Prostate gland (tissue), 2 donors: ENCODE results near the gene GRID1. TPM values are rescaled to one million over a fixed set of nuclear protein-coding genes. Genes with fewer than 3 reads are reported as not detected.

Source experiments
- DNase-seq: peaks from one replicate; pipeline ENCODE4 v3.0.0-alpha.2; 2019; ENCODE audit warnings: low spot score
- H3K27ac ChIP-seq, 2 donors: fragments of 200-600 bp; sonication (generic); 2 replicates each; pipeline ENCODE4 v1.5.1; 2017 to 2019
- H3K27me3 ChIP-seq: fragments of 200-600 bp; sonication (generic); replicated peaks from 2 replicates; pipeline ENCODE4 v1.5.1; 2019; ENCODE audit not compliant: insufficient read depth
- H3K36me3 ChIP-seq, 2 donors: fragments of 200-600 bp; sonication (generic); 1 replicate in 1 of 2; 2 replicates in 1 of 2; pipeline versions ENCODE4 v1.5.1 to v1.8.1; 2017 to 2019
- H3K4me1 ChIP-seq: fragments of 200-600 bp; sonication (generic); replicated peaks from 2 replicates; pipeline ENCODE4 v1.5.1; 2019
- H3K4me3 ChIP-seq, 2 donors: fragments of 200-600 bp; sonication (generic); 2 replicates each; pipeline ENCODE4 v1.5.1; 2017 to 2019
- H3K9me3 ChIP-seq: fragments of 200-600 bp; sonication (generic); 2 replicates; pipeline ENCODE4 v1.5.1; 2017
- CTCF ChIP-seq, 4 experiments: fragments of 200-600 bp in 2 of 4; fragments of 450-650 bp in 2 of 4; sonication (generic) in 2 of 4; IDR thresholded peaks; 1 replicate in 3 of 4; 2 replicates in 1 of 4; pipeline ENCODE4 v1.5.1; 2016 to 2019; ENCODE audit warnings: antibody characterized with exemption in 4 of 4, mild to moderate bottlenecking in 2 of 4, moderate library complexity in 2 of 4
- POLR2A ChIP-seq: fragments of 450-650 bp; IDR thresholded peaks from one replicate; pipeline ENCODE4 v1.6.1; 2016; ENCODE audit warnings: antibody characterized with exemption, mild to moderate bottlenecking
- POLR2AphosphoS5 ChIP-seq: sonication (generic); formaldehyde crosslinking; IDR thresholded peaks from one replicate; pipeline ENCODE4 v1.6.1; 2017; ENCODE audit warnings: antibody characterized with exemption
- WGBS: methylation state at CpG from one replicate; pipeline ENCODE4 v1.1.5; 2018; 5-methylcytosine and 5-hydroxymethylcytosine counted together
- intact Hi-C: fragments of 100-400 bp; cut with DNase I; formaldehyde crosslinking; loops from one replicate; pipeline ENCODE4 v1.14.2; 2022
- total RNA-seq, 2 donors: library from RNA; depleted of rRNA; stranded (reverse); fragments of >200 nt; gene quantifications; one replicate each; pipeline ENCODE4 v1.1.0, GENCODE V29; 2016

Gene GRID1
- total RNA-seq, 2 donors from 2014 or later, result 1.0 to 10.0 TPM

DNA sequence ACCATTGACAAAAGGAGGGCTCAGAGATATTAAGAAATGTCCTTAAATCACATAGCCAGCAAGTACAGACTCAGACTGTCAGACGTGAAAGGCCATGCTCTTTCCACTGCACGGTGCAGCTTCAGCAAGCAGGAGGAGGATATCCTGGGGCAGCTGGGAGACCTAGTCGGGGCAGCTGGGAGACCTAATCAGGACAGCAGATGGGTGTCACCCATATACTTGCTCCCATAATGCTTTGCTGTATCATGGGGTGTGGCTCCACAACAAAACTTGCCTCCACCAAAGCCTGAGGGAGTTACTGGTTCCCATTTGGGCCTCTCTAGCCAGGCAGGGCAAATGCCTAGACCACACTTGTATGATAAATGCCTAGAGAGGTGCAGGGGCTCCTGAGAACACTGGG, 55.4 kb downstream of the GRID1 start:
- no peaks in the 10 kb centered on the region for H3K36me3 ChIP-seq
- no peak overlapping the region for H3K4me3 ChIP-seq
- WGBS, result 60% methylated on average over 3 of the region's 3 CpGs
- no peaks in the 10 kb centered on the region for H3K4me1 ChIP-seq
- H3K27ac ChIP-seq, result no peak overlapping the region
- DNase-seq, result no peak
- H3K9me3 ChIP-seq, result no peaks in the 10 kb centered on the region
- intact Hi-C loops, result no loop called here
- no peak for TF ChIP-seq POLR2A
- TF ChIP-seq POLR2AphosphoS5, result no peak
- TF ChIP-seq CTCF (IDR thresholded peaks at IDR 0.05), result no peak
- H3K27me3 ChIP-seq, result no peaks in the 10 kb centered on the region

- no peaks in the 10 kb centered on the region for H3K4me1 ChIP-seq
- TF ChIP-seq POLR2A, result no peak
- no peak for TF ChIP-seq CTCF (IDR thresholded peaks at IDR 0.05)
- no peak for TF ChIP-seq POLR2AphosphoS5
- intact Hi-C loops, result no loop called here
- no peak for DNase-seq
- WGBS, result 21% methylated on average over 1 of the region's 1 CpG
- H3K27ac ChIP-seq, result no peak overlapping the region
- no peaks in the 10 kb centered on the region for H3K27me3 ChIP-seq
- no peak overlapping the region for H3K4me3 ChIP-seq
- H3K36me3 ChIP-seq, result no peaks in the 10 kb centered on the region
- H3K9me3 ChIP-seq, result no peaks in the 10 kb centered on the region
Measured at GRCh38 chr10:86310702-86311101, 55.9 kb downstream of the GRID1 start.

DNA sequence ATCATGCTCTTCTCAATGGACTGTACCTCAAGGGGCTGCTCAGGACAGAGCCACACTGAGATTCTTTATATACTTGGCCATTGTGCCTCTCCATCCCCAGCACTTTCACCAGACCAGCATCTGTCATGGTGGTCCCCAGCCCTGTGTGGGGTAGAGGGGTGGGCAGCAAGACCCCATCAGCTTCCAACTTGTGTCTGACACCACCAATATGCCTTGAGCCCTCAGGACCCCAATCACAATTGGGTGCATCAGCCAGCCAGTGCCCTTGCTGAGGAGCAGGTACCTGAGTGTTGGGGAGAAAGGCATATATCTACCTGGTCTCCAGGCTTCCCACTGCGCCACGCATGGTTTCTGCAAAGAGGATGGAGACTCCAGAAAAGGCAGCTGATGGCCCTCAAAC, 56.3 kb downstream of the GRID1 start:
- WGBS, result 83% methylated on average over 2 of the region's 2 CpGs
- no peaks in the 10 kb centered on the region for H3K36me3 ChIP-seq
- H3K4me3 ChIP-seq, result no peak overlapping the region
- no peaks in the 10 kb centered on the region for H3K27me3 ChIP-seq
- intact Hi-C loops, result no loop called here
- no peak for TF ChIP-seq POLR2A
- H3K9me3 ChIP-seq, result no peaks in the 10 kb centered on the region
- DNase-seq, result no peak
- no peaks in the 10 kb centered on the region for H3K4me1 ChIP-seq
- H3K27ac ChIP-seq, result no peak overlapping the region

DNA sequence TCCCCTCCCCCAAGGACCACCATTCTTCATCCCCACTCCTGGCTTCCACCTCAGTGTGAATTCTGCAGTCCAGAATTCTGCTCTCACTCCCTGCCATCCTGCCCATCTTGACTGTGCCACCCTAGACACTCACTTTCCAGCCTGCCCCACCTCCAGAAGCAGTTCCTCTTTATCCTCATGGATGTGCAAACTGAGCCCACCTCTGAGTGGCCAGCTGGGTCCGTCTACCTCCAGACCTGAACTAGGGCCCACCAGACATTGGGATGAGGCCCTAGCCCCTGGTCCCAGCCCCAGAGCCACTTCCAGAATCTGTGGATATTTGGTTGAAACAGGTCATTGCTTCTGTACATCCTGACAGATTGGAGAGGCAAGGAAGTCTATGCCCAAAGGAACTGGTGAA, 58.5 kb downstream of the GRID1 start:
- no peaks in the 10 kb centered on the region for H3K4me1 ChIP-seq
- H3K27ac ChIP-seq, result no peak overlapping the region
- intact Hi-C loops, result no loop called here
- no peaks in the 10 kb centered on the region for H3K27me3 ChIP-seq
- 69% methylated on average over 1 of the region's 1 CpG for WGBS
- no peaks in the 10 kb centered on the region for H3K36me3 ChIP-seq
- TF ChIP-seq CTCF (IDR thresholded peaks at IDR 0.05) (no peak), POLR2A (no peak), POLR2AphosphoS5 (no peak)
- no peaks in the 10 kb centered on the region for H3K9me3 ChIP-seq
- no peak for DNase-seq
- no peak overlapping the region for H3K4me3 ChIP-seq

DNA sequence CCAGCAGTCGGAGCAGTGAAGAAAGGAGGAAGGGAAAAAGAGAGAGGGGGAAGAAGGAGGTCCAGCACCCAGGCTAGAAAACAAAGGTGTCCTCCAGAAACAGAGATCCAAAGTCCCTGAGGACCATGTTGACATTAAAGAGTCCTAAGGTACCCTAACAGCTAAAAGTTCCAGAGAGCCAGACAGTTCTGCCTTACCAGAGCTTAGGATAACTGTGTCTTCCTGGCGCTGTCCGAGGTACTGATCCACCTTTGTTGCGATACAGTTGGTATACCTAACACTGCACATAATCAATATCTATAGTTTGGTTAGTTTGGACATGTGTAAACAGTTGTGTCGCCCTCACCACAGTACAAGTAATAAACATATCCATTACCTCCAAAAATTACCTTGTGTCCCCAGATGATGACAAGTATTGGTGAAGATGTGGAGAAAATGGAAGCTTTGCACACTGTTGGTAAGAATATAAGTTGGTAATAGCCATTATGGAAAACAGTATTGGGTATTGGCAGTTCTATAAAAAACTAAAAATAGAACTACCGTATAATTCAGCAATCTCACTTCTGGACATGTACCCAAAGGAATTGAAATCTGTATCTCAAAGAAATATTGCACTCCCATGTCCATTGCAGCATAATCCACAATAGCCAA, 59.8 kb downstream of the GRID1 start:
- intact Hi-C loops, result no loop called here
- no peaks in the 10 kb centered on the region for H3K4me1 ChIP-seq
- H3K36me3 ChIP-seq, result no peaks in the 10 kb centered on the region
- WGBS, result 28% methylated on average over 6 of the region's 6 CpGs
- no peaks in the 10 kb centered on the region for H3K27me3 ChIP-seq
- no peak overlapping the region for H3K4me3 ChIP-seq
- no peak overlapping the region for H3K27ac ChIP-seq
- H3K9me3 ChIP-seq, result no peaks in the 10 kb centered on the region
- DNase-seq, result no peak
- no peak for TF ChIP-seq POLR2AphosphoS5

DNA sequence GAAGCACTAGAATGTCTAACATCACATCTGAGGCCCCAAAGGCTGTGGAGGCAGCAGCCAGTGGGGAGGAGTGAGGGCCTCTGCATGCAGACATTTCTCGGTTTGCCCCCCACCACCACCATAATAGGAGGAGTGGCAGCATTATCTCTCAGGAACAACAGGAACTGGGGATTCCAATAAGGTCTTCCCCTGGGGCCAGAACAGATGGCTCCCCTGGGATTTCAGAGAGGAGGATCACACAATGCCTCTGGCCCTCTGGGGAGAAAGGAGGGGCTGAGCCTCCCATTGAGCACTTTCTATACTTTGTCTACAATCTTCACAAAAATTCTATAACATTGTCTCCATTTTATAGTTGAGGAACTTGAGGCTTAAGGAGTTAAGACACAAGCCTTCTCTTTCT, 61.1 kb downstream of the GRID1 start:
- Histone ChIP-seq H3K27me3 (no peaks in the 10 kb centered on the region), H3K9me3 (no peaks in the 10 kb centered on the region), H3K27ac (no peak overlapping the region), H3K4me1 (no peaks in the 10 kb centered on the region), H3K4me3 (no peak overlapping the region), H3K36me3 (no peaks in the 10 kb centered on the region)
- intact Hi-C loops, result no loop called here
- DNase-seq, result no peak
- WGBS, result 50% methylated on average over 1 of the region's 1 CpG
- TF ChIP-seq POLR2A (no peak), POLR2AphosphoS5 (no peak), CTCF (IDR thresholded peaks at IDR 0.05) (no peak)
